Measurements from ENCODE around the gene HFE.
"Not testable (repeated sequence)": the region's sequence is repeated elsewhere in the genome, so short reads cannot be mapped to it uniquely, and the experiment has no call there.

The HFE gene

DNA sequence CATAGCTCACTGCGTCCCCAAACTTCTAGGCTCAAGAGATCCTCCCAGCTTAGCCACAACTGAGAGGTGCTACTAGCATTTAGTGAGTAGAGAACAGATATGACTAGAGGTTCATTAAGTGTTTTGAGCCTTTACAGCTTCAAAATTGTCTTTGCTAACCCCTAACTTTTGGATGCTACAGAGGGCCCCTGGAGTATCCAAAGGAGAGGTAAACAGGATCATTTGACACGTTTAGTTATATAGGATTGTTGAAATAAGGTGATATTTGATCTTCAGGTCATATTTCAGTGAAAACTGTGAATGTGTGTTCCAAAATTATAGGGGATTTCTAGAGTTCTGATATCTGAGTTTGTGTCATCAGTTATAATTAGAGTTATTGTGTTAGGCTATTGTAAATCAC, 19.2 kb upstream of the HFE start:
- no peaks in the 10 kb centered on the region for H3K27me3 ChIP-seq (ENCODE audit: control insufficient read depth, insufficient read depth, low read length)
- H3K9ac ChIP-seq (ENCODE audit: low read length) = no peak overlapping the region
- H3K4me1 ChIP-seq (ENCODE audit: control insufficient read depth, insufficient read depth, low read length) = peaks cover 16% of the 10 kb centered on the region
- no peaks in the 10 kb centered on the region for H3K36me3 ChIP-seq (ENCODE audit: control insufficient read depth, insufficient read depth, low read length)
- no peak overlapping the region for H3K4me3 ChIP-seq (ENCODE audit: low read length)
- H3K9me3 ChIP-seq (ENCODE audit: control insufficient read depth, low read length) = no peaks in the 10 kb centered on the region

DNA sequence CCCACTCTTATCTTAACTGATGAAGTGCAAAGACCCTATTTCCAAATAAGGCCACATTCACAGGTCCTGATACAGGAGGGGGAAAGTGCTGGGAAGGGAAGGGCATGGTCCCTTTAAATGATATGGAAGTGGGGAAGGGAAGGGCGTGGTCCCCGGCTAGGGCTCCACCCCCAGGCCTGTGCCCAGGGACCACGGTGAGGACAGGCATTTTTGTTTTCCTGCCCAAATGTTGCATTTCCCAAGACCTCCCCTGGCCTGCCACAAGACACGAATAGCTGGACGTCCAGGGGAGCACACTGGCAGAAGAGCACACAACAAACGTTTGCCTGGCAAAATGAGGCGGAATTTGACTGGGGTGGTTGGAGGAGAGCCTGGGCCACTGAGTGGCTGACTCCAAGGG, 16.1 kb upstream of the HFE start:
- Histone ChIP-seq H3K9me3 (ENCODE audit: control insufficient read depth, low read length) (no peaks in the 10 kb centered on the region), H3K4me1 (ENCODE audit: control insufficient read depth, insufficient read depth, low read length) (peaks cover 14% of the 10 kb centered on the region), H3K4me3 (ENCODE audit: low read length) (no peak overlapping the region), H3K27me3 (ENCODE audit: control insufficient read depth, insufficient read depth, low read length) (no peaks in the 10 kb centered on the region), H3K36me3 (ENCODE audit: control insufficient read depth, insufficient read depth, low read length) (no peaks in the 10 kb centered on the region), H3K9ac (ENCODE audit: low read length) (no peak overlapping the region)

DNA sequence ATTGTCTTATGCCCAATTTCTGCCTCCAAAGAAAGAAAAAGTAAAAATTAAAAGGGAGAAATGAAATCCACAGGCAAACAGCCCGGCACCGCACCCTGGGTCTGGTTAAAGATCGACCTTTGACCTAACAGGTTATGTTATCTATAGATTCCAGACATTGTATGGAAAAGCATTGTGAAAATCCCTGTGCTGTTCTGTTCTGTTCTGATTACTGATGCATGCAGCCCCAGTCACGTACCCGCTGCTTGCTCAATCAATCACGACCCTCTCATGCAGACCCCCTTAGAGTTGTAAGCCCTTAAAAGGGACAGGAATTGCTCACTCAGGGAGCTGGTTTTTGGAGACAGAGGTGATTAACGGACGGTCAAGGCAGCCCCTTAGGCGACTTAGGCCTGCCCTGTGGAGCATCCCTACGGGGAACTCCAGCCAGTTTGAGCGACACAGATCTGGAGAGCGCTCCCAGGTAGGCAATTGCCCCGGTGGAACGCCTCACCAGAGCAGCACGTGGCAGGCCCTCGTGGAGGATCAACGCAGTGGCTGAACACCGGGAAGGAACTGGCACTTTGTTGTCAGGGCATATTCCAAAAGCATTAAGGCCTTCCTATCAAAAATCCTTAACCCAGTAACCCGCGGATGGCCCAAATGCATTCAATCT, 12.0 kb upstream of the HFE start:
- no peaks in the 10 kb centered on the region for H3K27me3 ChIP-seq (ENCODE audit: control insufficient read depth, insufficient read depth, low read length)
- H3K4me1 ChIP-seq (ENCODE audit: control insufficient read depth, insufficient read depth, low read length) = peaks cover 10% of the 10 kb centered on the region
- no peaks in the 10 kb centered on the region for H3K9me3 ChIP-seq (ENCODE audit: control insufficient read depth, low read length)
- no peak overlapping the region for H3K4me3 ChIP-seq (ENCODE audit: low read length)
- H3K9ac ChIP-seq (ENCODE audit: low read length) = no peak overlapping the region
- no peaks in the 10 kb centered on the region for H3K36me3 ChIP-seq (ENCODE audit: control insufficient read depth, insufficient read depth, low read length)

DNA sequence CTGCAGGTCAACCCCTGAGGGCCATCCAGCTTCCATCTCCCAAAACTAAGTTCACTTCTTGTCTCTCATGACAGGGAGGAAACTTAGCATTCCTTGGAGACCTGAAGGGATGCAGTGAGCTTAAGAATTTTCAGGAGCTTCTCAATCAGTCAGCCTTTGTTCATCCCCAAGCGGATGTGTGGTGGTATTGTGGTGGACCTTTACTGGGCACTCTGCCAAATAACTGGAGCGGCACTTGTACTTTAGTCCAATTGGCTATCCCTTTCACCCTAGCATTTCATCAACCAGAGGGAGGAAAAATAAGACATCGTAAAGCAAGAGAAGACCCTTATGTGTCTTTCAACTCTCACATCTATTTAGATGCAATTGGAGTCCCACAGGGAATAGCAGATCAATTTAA, 9.2 kb upstream of the HFE start:
- H3K9ac ChIP-seq (ENCODE audit: low read length); H3K36me3 ChIP-seq (ENCODE audit: control insufficient read depth, insufficient read depth, low read length); H3K27me3 ChIP-seq (ENCODE audit: control insufficient read depth, insufficient read depth, low read length); H3K4me3 ChIP-seq (ENCODE audit: low read length); H3K9me3 ChIP-seq (ENCODE audit: control insufficient read depth, low read length); H3K4me1 ChIP-seq (ENCODE audit: control insufficient read depth, insufficient read depth, low read length): not testable (repeated sequence)

DNA sequence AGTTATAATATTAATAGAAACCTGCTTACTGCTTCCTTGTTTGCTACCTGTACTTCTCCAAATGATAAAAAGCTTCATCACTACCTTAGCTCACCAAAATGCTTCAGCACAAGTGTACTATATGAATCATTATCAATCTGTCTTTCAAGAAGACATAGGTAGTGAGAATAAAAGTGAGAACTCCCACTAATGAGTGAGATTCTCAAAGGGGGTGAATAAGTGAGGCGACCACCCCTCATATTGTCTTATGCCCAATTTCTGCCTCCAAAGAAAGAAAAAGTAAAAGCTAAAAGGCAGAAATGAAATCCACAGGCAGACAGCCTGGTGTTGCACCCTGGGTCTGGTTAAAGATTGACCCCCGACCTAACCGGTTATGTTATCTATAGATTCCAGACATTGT, 6.1 kb upstream of the HFE start:
- H3K4me3 ChIP-seq (ENCODE audit: low read length); H3K36me3 ChIP-seq (ENCODE audit: control insufficient read depth, insufficient read depth, low read length); H3K9ac ChIP-seq (ENCODE audit: low read length); H3K4me1 ChIP-seq (ENCODE audit: control insufficient read depth, insufficient read depth, low read length); H3K27me3 ChIP-seq (ENCODE audit: control insufficient read depth, insufficient read depth, low read length); H3K9me3 ChIP-seq (ENCODE audit: control insufficient read depth, low read length): not testable (repeated sequence)

DNA sequence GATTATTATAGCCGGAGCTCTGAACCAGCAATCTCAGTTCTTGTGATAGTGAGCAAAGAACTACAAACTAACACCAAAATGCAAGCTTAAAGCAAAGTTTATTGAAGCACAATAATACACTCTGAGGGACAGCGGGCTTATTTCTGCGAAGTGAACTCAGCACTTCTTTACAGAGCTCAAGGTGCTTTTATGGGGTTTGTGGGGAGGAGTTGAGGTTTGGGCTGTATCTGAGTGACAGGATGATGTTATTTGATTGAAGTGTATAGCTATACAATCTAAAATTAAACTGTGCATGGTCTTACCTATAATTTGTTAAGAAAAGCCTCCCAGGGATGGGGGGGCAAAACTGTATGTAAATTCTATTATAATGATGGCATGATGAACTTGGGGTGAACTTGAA, 1.0 kb upstream of the HFE start:
- no peaks in the 10 kb centered on the region for H3K36me3 ChIP-seq (ENCODE audit: control insufficient read depth, insufficient read depth, low read length)
- no peaks in the 10 kb centered on the region for H3K9me3 ChIP-seq (ENCODE audit: control insufficient read depth, low read length)
- no peak overlapping the region for H3K9ac ChIP-seq (ENCODE audit: low read length)
- H3K4me3 ChIP-seq (ENCODE audit: low read length) = no peak overlapping the region
- H3K4me1 ChIP-seq (ENCODE audit: control insufficient read depth, insufficient read depth, low read length) = peaks cover 4% of the 10 kb centered on the region
- no peaks in the 10 kb centered on the region for H3K27me3 ChIP-seq (ENCODE audit: control insufficient read depth, insufficient read depth, low read length)

DNA sequence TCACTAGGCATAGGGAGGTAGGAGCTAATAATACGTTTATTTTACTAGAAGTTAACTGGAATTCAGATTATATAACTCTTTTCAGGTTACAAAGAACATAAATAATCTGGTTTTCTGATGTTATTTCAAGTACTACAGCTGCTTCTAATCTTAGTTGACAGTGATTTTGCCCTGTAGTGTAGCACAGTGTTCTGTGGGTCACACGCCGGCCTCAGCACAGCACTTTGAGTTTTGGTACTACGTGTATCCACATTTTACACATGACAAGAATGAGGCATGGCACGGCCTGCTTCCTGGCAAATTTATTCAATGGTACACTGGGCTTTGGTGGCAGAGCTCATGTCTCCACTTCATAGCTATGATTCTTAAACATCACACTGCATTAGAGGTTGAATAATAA, 1.1 kb downstream of the HFE start:
- H3K4me3 ChIP-seq (ENCODE audit: low read length) = peak overlapping the region; percentile 69
- H3K9me3 ChIP-seq (ENCODE audit: control insufficient read depth, low read length) = no peaks in the 10 kb centered on the region
- H3K27me3 ChIP-seq (ENCODE audit: control insufficient read depth, insufficient read depth, low read length) = no peaks in the 10 kb centered on the region
- H3K9ac ChIP-seq (ENCODE audit: low read length) = peak overlapping the region; percentile 96
- H3K4me1 ChIP-seq (ENCODE audit: control insufficient read depth, insufficient read depth, low read length) = peaks cover 4% of the 10 kb centered on the region
- H3K36me3 ChIP-seq (ENCODE audit: control insufficient read depth, insufficient read depth, low read length) = no peaks in the 10 kb centered on the region

DNA sequence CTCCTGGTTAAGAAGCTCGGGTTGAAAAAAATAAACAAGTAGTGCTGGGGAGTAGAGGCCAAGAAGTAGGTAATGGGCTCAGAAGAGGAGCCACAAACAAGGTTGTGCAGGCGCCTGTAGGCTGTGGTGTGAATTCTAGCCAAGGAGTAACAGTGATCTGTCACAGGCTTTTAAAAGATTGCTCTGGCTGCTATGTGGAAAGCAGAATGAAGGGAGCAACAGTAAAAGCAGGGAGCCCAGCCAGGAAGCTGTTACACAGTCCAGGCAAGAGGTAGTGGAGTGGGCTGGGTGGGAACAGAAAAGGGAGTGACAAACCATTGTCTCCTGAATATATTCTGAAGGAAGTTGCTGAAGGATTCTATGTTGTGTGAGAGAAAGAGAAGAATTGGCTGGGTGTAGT, 2.0 kb downstream of the HFE start:
- peaks cover 4% of the 10 kb centered on the region for H3K4me1 ChIP-seq (ENCODE audit: control insufficient read depth, insufficient read depth, low read length)
- no peak overlapping the region for H3K9ac ChIP-seq (ENCODE audit: low read length)
- H3K4me3 ChIP-seq (ENCODE audit: low read length) = no peak overlapping the region

DNA sequence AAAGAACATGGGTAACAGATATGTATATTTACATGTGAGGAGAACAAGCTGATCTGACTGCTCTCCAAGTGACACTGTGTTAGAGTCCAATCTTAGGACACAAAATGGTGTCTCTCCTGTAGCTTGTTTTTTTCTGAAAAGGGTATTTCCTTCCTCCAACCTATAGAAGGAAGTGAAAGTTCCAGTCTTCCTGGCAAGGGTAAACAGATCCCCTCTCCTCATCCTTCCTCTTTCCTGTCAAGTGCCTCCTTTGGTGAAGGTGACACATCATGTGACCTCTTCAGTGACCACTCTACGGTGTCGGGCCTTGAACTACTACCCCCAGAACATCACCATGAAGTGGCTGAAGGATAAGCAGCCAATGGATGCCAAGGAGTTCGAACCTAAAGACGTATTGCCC, 5.2 kb downstream of the HFE start:
- H3K4me1 ChIP-seq (ENCODE audit: control insufficient read depth, insufficient read depth, low read length) = peaks cover 4% of the 10 kb centered on the region
- no peak overlapping the region for H3K9ac ChIP-seq (ENCODE audit: low read length)
- no peaks in the 10 kb centered on the region for H3K36me3 ChIP-seq (ENCODE audit: control insufficient read depth, insufficient read depth, low read length)
- no peak overlapping the region for H3K4me3 ChIP-seq (ENCODE audit: low read length)
- H3K27me3 ChIP-seq (ENCODE audit: control insufficient read depth, insufficient read depth, low read length) = no peaks in the 10 kb centered on the region
- H3K9me3 ChIP-seq (ENCODE audit: control insufficient read depth, low read length) = no peaks in the 10 kb centered on the region

More for the DNA sequence above, 2.0 kb downstream of the HFE start:
- no peaks in the 10 kb centered on the region for H3K9me3 ChIP-seq (ENCODE audit: control insufficient read depth, low read length)
- H3K27me3 ChIP-seq (ENCODE audit: control insufficient read depth, insufficient read depth, low read length) = no peaks in the 10 kb centered on the region
- no peaks in the 10 kb centered on the region for H3K36me3 ChIP-seq (ENCODE audit: control insufficient read depth, insufficient read depth, low read length)

DNA sequence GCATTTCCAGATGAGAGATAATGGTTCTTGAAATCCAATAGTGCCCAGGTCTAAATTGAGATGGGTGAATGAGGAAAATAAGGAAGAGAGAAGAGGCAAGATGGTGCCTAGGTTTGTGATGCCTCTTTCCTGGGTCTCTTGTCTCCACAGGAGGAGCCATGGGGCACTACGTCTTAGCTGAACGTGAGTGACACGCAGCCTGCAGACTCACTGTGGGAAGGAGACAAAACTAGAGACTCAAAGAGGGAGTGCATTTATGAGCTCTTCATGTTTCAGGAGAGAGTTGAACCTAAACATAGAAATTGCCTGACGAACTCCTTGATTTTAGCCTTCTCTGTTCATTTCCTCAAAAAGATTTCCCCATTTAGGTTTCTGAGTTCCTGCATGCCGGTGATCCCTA, 6.8 kb downstream of the HFE start:
- Histone ChIP-seq H3K9me3 (ENCODE audit: control insufficient read depth, low read length) (no peaks in the 10 kb centered on the region), H3K36me3 (ENCODE audit: control insufficient read depth, insufficient read depth, low read length) (no peaks in the 10 kb centered on the region), H3K4me1 (ENCODE audit: control insufficient read depth, insufficient read depth, low read length) (no peaks in the 10 kb centered on the region), H3K9ac (ENCODE audit: low read length) (no peak overlapping the region), H3K4me3 (ENCODE audit: low read length) (no peak overlapping the region), H3K27me3 (ENCODE audit: control insufficient read depth, insufficient read depth, low read length) (no peaks in the 10 kb centered on the region)

DNA sequence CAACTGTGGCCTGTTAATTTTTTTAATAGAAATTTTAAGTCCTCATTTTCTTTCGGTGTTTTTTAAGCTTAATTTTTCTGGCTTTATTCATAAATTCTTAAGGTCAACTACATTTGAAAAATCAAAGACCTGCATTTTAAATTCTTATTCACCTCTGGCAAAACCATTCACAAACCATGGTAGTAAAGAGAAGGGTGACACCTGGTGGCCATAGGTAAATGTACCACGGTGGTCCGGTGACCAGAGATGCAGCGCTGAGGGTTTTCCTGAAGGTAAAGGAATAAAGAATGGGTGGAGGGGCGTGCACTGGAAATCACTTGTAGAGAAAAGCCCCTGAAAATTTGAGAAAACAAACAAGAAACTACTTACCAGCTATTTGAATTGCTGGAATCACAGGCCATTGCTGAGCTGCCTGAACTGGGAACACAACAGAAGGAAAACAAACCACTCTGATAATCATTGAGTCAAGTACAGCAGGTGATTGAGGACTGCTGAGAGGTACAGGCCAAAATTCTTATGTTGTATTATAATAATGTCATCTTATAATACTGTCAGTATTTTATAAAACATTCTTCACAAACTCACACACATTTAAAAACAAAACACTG, 10.1 kb downstream of the HFE start:
- H3K9ac ChIP-seq (ENCODE audit: low read length) = no peak overlapping the region
- H3K9me3 ChIP-seq (ENCODE audit: control insufficient read depth, low read length) = no peaks in the 10 kb centered on the region
- H3K4me1 ChIP-seq (ENCODE audit: control insufficient read depth, insufficient read depth, low read length) = no peaks in the 10 kb centered on the region
- no peaks in the 10 kb centered on the region for H3K36me3 ChIP-seq (ENCODE audit: control insufficient read depth, insufficient read depth, low read length)
- H3K27me3 ChIP-seq (ENCODE audit: control insufficient read depth, insufficient read depth, low read length) = no peaks in the 10 kb centered on the region
- H3K4me3 ChIP-seq (ENCODE audit: low read length) = no peak overlapping the region

DNA sequence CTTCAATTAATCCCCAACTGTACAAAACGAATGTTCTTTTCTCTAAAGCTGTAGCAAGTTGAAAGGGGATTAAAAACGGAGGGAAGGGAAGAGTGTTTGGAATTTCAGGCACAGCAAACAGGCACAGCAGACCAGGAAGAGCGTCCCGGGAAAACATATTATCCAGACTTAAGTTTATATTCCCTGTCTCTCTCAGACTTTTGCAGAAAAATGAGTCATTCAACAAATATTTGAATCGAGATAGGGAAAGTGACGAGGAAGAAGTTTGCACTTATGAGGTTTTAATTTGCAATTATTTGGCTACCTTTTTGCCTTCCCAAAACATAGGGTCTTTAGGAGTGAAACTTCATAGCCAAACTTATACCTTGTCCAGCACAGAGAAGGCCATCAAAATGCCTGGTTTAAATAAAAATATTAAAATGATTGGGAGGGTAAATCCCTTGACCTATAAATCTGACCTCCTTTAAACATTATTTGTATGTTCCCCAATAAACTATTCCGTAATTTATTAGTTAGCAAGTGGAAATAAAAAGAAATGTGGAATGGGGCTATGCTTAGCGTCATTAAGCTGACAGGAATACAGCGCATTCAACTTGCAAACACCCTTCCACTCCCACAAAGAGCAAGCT, 16.0 kb downstream of the HFE start:
- Histone ChIP-seq H3K27me3 (ENCODE audit: control insufficient read depth, insufficient read depth, low read length) (no peaks in the 10 kb centered on the region), H3K9ac (ENCODE audit: low read length) (peak overlapping the region; percentile 38), H3K4me1 (ENCODE audit: control insufficient read depth, insufficient read depth, low read length) (peaks cover 7% of the 10 kb centered on the region), H3K9me3 (ENCODE audit: control insufficient read depth, low read length) (no peaks in the 10 kb centered on the region), H3K36me3 (ENCODE audit: control insufficient read depth, insufficient read depth, low read length) (no peaks in the 10 kb centered on the region), H3K4me3 (ENCODE audit: low read length) (no peak overlapping the region)
